Transverse colon (tissue), 4 donors: ENCODE measurements around the gene ZWILCH. TPM values are rescaled to one million over a fixed set of nuclear protein-coding genes. Genes with fewer than 3 reads are reported as not detected.

ENCODE experiments used
- DNase-seq: peaks from one replicate; pipeline ENCODE4 v3.0.0-alpha.2; 2019
- H3K27ac ChIP-seq, 4 donors: fragments of 200-600 bp; sonication (generic); 2 replicates each; pipeline ENCODE4 v1.5.1; 2016 to 2018; ENCODE audit warnings: inconsistent platforms in 4 of 4
- H3K27me3 ChIP-seq: fragments of 200-600 bp; sonication (generic); 2 replicates; pipeline ENCODE4 v1.5.1; 2017; ENCODE audit warnings: inconsistent platforms
- H3K36me3 ChIP-seq, 4 donors: fragments of 200-600 bp; sonication (generic); 2 replicates each; pipeline ENCODE4 v1.5.1; 2017 to 2019; ENCODE audit warnings: inconsistent platforms in 4 of 4
- H3K4me1 ChIP-seq, 4 donors: fragments of 200-600 bp; sonication (generic); 2 replicates each; pipeline ENCODE4 v1.5.1; 2017 to 2020; ENCODE audit warnings: inconsistent platforms in 4 of 4
- H3K4me3 ChIP-seq, 4 donors: fragments of 200-600 bp; sonication (generic); 1 replicate in 1 of 4; 2 replicates in 3 of 4; pipeline versions ENCODE4 v1.5.1 to v1.6.1; 2017 to 2019; ENCODE audit warnings: inconsistent platforms in 4 of 4
- H3K9me3 ChIP-seq, 2 donors: fragments of 200-600 bp; sonication (generic); 2 replicates each; pipeline ENCODE4 v1.5.1; 2017 to 2019; ENCODE audit warnings: inconsistent platforms in 2 of 2
- CTCF ChIP-seq, 5 experiments: fragments of 200-600 bp in 3 of 5; fragments of 450-650 bp in 2 of 5; sonication (generic) in 3 of 5; IDR thresholded peaks; 1 replicate in 2 of 5; 2 replicates in 3 of 5; pipeline ENCODE4 v1.5.1; 2016 to 2017; ENCODE audit warnings: antibody characterized with exemption in 5 of 5, inconsistent platforms in 3 of 5, mild to moderate bottlenecking in 2 of 5, moderate library complexity in 1 of 5
- EP300 ChIP-seq: sonication (generic); formaldehyde crosslinking; IDR thresholded peaks from one replicate; pipeline ENCODE4 v1.6.1; 2017; ENCODE audit warnings: antibody characterized with exemption, low read depth
- POLR2A ChIP-seq: fragments of 450-650 bp; IDR thresholded peaks from one replicate; pipeline ENCODE4 v1.6.1; 2016; ENCODE audit warnings: antibody characterized with exemption, mild to moderate bottlenecking, moderate library complexity
- POLR2AphosphoS5 ChIP-seq, 3 donors: sonication (generic); formaldehyde crosslinking; IDR thresholded peaks; one replicate each; pipeline ENCODE4 v1.6.1; 2016; ENCODE audit warnings: antibody characterized with exemption in 3 of 3
- WGBS, 2 donors: methylation state at CpG; one replicate each; pipeline ENCODE4 v1.1.5; 2018; ENCODE audit warnings: low coverage in 1 of 2; 5-methylcytosine and 5-hydroxymethylcytosine counted together
- in situ Hi-C, 4 donors: fragments of 200-750 bp; cut with MboI; loops; one replicate each; pipeline versions ENCODE4 v1.15.0 to v1.15.1; 2017; ENCODE audit warnings: low sequenced_read_pairs in 3 of 4, low pct_ligation_motif_present in 1 of 4, low pct_unique_long_range_greater_than_20kb in 1 of 4
- intact Hi-C: fragments of 100-400 bp; cut with DNase I; formaldehyde crosslinking; loops from one replicate; pipeline ENCODE4 v1.15.1; 2023; ENCODE audit warnings: low total_unique reads
- total RNA-seq, 4 donors: library from RNA; depleted of rRNA; stranded (reverse); fragments of >200 nt; gene quantifications; one replicate each; pipeline ENCODE4 v1.1.0, GENCODE V29; 2016

Gene ZWILCH
- total RNA-seq, 4 donors from 2014 or later, result 1.9 to 6.8 (median 4.4) TPM

GRCh38 chr15:66514586-66514985, 9.5 kb downstream of the ZWILCH start:
- WGBS, 2 donors, result 79 to 85% methylated on average over 3 of the region's 3 CpGs
- H3K36me3 ChIP-seq, result peaks cover 0 to 11% (median 0%) of the 10 kb centered on the region in 4 donors
- no peak overlapping the region for H3K4me3 ChIP-seq
- H3K27ac ChIP-seq, result no peak overlapping the region
- in situ Hi-C loops (no loop called here), intact Hi-C loops (no loop called here)
- H3K27me3 ChIP-seq, result no peaks in the 10 kb centered on the region
- no peak for DNase-seq
- TF ChIP-seq CTCF (IDR thresholded peaks at IDR 0.05) (no peak), POLR2AphosphoS5 (IDR thresholded peaks at IDR 0.05) (no peak), POLR2A (no peak), EP300 (no peak)
- H3K4me1 ChIP-seq, result no peaks in the 10 kb centered on the region
- H3K9me3 ChIP-seq, result no peaks in the 10 kb centered on the region

GRCh38 chr15:66515901-66516322, 10.8 kb downstream of the ZWILCH start:
- Histone ChIP-seq H3K36me3 (peaks cover 0 to 11% (median 4%) of the 10 kb centered on the region in 4 donors), H3K4me3 (no peak overlapping the region), H3K4me1 (no peaks in the 10 kb centered on the region), H3K27me3 (no peaks in the 10 kb centered on the region), H3K27ac (no peak overlapping the region), H3K9me3 (no peaks in the 10 kb centered on the region)
- intact Hi-C loops (no loop called here), in situ Hi-C loops (no loop called here)
- TF ChIP-seq POLR2AphosphoS5 (IDR thresholded peaks at IDR 0.05), result no peak
- no peak for TF ChIP-seq POLR2A
- no peak for TF ChIP-seq EP300
- no peak for TF ChIP-seq CTCF (IDR thresholded peaks at IDR 0.05)
- WGBS, 2 donors, result 100% methylated on average over 2 of the region's 2 CpGs; no CpG with 5 or more reads in 1 of the 2 donors
- no peak for DNase-seq

GRCh38 chr15:66523926-66524325, 18.8 kb downstream of the ZWILCH start:
- in situ Hi-C loops, result no loop called here
- H3K9me3 ChIP-seq, result no peaks in the 10 kb centered on the region

GRCh38 chr15:66524838-66525237, 19.7 kb downstream of the ZWILCH start:
- H3K9me3 ChIP-seq, result no peaks in the 10 kb centered on the region
- H3K4me3 ChIP-seq, result no peak overlapping the region
- TF ChIP-seq EP300 (no peak), POLR2AphosphoS5 (IDR thresholded peaks at IDR 0.05) (no peak), POLR2A (no peak)
- no peaks in the 10 kb centered on the region for H3K4me1 ChIP-seq
- in situ Hi-C loops, result no loop called here
- peaks cover 0 to 9% (median 0%) of the 10 kb centered on the region in 4 donors for H3K36me3 ChIP-seq
- no peak overlapping the region for H3K27ac ChIP-seq
- intact Hi-C loops, result loop anchor here (5.0 kb wide), 1 partner anchor 1682 kb away; the partner anchor contains the start of gene CALML4
- 80 to 93% methylated on average over 4 of the region's 4 CpGs for WGBS, 2 donors
- DNase-seq, result no peak
- H3K27me3 ChIP-seq, result no peaks in the 10 kb centered on the region

More at GRCh38 chr15:66523926-66524325, 18.8 kb downstream of the ZWILCH start:
- peaks cover 0 to 9% (median 0%) of the 10 kb centered on the region in 4 donors for H3K36me3 ChIP-seq
- no peak overlapping the region for H3K4me3 ChIP-seq
- 88 to 91% methylated on average over 3 of the region's 3 CpGs for WGBS, 2 donors
- no peaks in the 10 kb centered on the region for H3K4me1 ChIP-seq
- intact Hi-C loops, result no loop called here
- TF ChIP-seq CTCF (IDR thresholded peaks at IDR 0.05), result no peak
- TF ChIP-seq POLR2A, result no peak
- no peak for TF ChIP-seq POLR2AphosphoS5 (IDR thresholded peaks at IDR 0.05)
- no peak for TF ChIP-seq EP300
- no peaks in the 10 kb centered on the region for H3K27me3 ChIP-seq
- no peak for DNase-seq
- no peak overlapping the region for H3K27ac ChIP-seq

GRCh38 chr15:66535056-66535455, 29.9 kb downstream of the ZWILCH start:
- TF ChIP-seq EP300 (no peak), POLR2AphosphoS5 (IDR thresholded peaks at IDR 0.05) (no peak), CTCF (IDR thresholded peaks at IDR 0.05) (no peak), POLR2A (no peak)
- WGBS, 2 donors, result 96 to 97% methylated on average over 4 to 9 of the region's 9 CpGs
- no peak for DNase-seq
- H3K27ac ChIP-seq, result no peak overlapping the region
- H3K9me3 ChIP-seq, result no peaks in the 10 kb centered on the region
- intact Hi-C loops (no loop called here), in situ Hi-C loops (no loop called here)
- H3K36me3 ChIP-seq, result peaks cover 0 to 6% (median 0%) of the 10 kb centered on the region in 4 donors
- H3K4me1 ChIP-seq, result peaks cover 0 to 8% (median 0%) of the 10 kb centered on the region in 4 donors
- no peaks in the 10 kb centered on the region for H3K27me3 ChIP-seq
- H3K4me3 ChIP-seq, result no peak overlapping the region
